HCT116 (cell line): ENCODE data around the gene MLXIPL. TPM values are rescaled to one million over a fixed set of nuclear protein-coding genes. Genes with fewer than 3 reads are reported as not detected.
"Not testable (repeated sequence)": the region's sequence is repeated elsewhere in the genome, so short reads cannot be mapped to it uniquely, and the experiment has no call there.

Source experiments
- ATAC-seq: fragments of 200-7000 bp; cut with Tn5 transposase; 2 replicates; pipeline ENCODE4 v1.9.1; 2020; ENCODE audit warnings: mild to moderate bottlenecking, moderate library complexity
- BruUV-seq: library from RNA; stranded (reverse); fragments of 400-500 nt; replicated peaks from 2 replicates; lab custom pipeline; 2021; lab: Mats Ljungman, UMichigan
- CTCF ChIA-PET: fragments of 300-600 bp; sonication (Branson Sonifier 250); formaldehyde crosslinking; loops from one replicate; lab custom pipeline; 2021; ENCODE audit warnings: antibody characterized with exemption; lab: Charles Lee
- POLR2A ChIA-PET: fragments of 300-600, 350-600 bp; sonication (Branson Sonifier 250); formaldehyde crosslinking; loops from one replicate; lab custom pipeline; 2021; ENCODE audit warnings: antibody characterized with exemption; lab: Charles Lee
- RAD21 ChIA-PET, 2 experiments: fragments of 300-600 bp; sonication (Branson Sonifier 250); formaldehyde crosslinking; loops; one replicate each; lab custom pipeline; 2023; ENCODE audit warnings: low total read pairs in 2 of 2; ENCODE audit not compliant: uncharacterized antibody in 2 of 2, unreplicated experiment in 2 of 2, low non-redundant PET in 1 of 2; lab: Charles Lee
- DNase-seq: peaks from one replicate; pipeline ENCODE4 v3.0.0-alpha.2; 2010; ENCODE audit warnings: low read depth, low spot score
- H2AFZ ChIP-seq: fragments of 200-600 bp; shearing (Covaris generic), sonication (generic); 2 replicates; pipeline ENCODE4 v1.6.1; 2017; ENCODE audit warnings: low read depth, mixed run types, mixed read lengths, antibody characterized with exemption, low read length; ENCODE audit not compliant: poor library complexity, severe bottlenecking
- H3K27ac ChIP-seq: 2 replicates; pipeline ENCODE4 v1.5.1; 2012; ENCODE audit warnings: low read depth, low read length
- H3K27me3 ChIP-seq: fragments of 200-600 bp; sonication (generic); 2 replicates; pipeline ENCODE4 v1.6.1; 2016; ENCODE audit warnings: mixed run types, low read length, mixed read lengths; ENCODE audit not compliant: insufficient read depth
- H3K36me3 ChIP-seq, 2 experiments: fragments of 200-500 bp in 1 of 2; fragments of 200-600 bp in 1 of 2; sonication (Bioruptor generic) in 1 of 2; sonication (generic) in 1 of 2; 2 replicates each; pipeline versions ENCODE4 v1.5.1 to v1.6.1; 2014 to 2016; ENCODE audit warnings: low read length in 2 of 2, inconsistent platforms in 1 of 2, mixed read lengths in 1 of 2, mixed run types in 1 of 2; ENCODE audit not compliant: insufficient read depth in 2 of 2, control insufficient read depth in 1 of 2
- H3K4me1 ChIP-seq, 2 experiments: fragments of 200-600 bp in 1 of 2; sonication (generic) in 1 of 2; 2 replicates each; pipeline versions ENCODE4 v1.5.1 to v1.6.1; 2012 to 2017; ENCODE audit warnings: low read length in 2 of 2, inconsistent platforms in 1 of 2, mild to moderate bottlenecking in 1 of 2, mixed read lengths in 1 of 2, mixed run types in 1 of 2, moderate library complexity in 1 of 2; ENCODE audit not compliant: insufficient read depth in 2 of 2, control insufficient read depth in 1 of 2
- H3K4me2 ChIP-seq: fragments of 200-600 bp; sonication (generic); 2 replicates; pipeline ENCODE4 v1.6.1; 2017; ENCODE audit warnings: mixed run types, low read length, mixed read lengths
- H3K4me3 ChIP-seq, 2 experiments: fragments of 200-600 bp in 1 of 2; sonication (generic) in 1 of 2; replicated peaks in 1 of 2; 2 replicates each; pipeline ENCODE4 v1.5.1; 2011 to 2016; ENCODE audit warnings: low read length in 2 of 2, control low read depth in 1 of 2, low read depth in 1 of 2, mild to moderate bottlenecking in 1 of 2, mixed read lengths in 1 of 2, mixed run types in 1 of 2
- H3K79me2 ChIP-seq: fragments of 200-600 bp; sonication (generic); 2 replicates; pipeline ENCODE4 v1.6.1; 2017; ENCODE audit warnings: mild to moderate bottlenecking, mixed run types, low read length, moderate library complexity, mixed read lengths; ENCODE audit not compliant: insufficient read depth
- H3K9ac ChIP-seq: fragments of 200-600 bp; sonication (generic); 2 replicates; pipeline ENCODE4 v1.6.1; 2016; ENCODE audit warnings: low read length, mixed read lengths
- H3K9me2 ChIP-seq: fragments of 200-600 bp; sonication (generic), shearing (Covaris generic); 2 replicates; pipeline ENCODE4 v1.6.1; 2017; ENCODE audit warnings: mixed run types, mild to moderate bottlenecking, moderate library complexity; ENCODE audit not compliant: insufficient read depth
- H3K9me3 ChIP-seq, 2 experiments: fragments of 200-500 bp in 1 of 2; fragments of 200-600 bp in 1 of 2; sonication (Bioruptor generic) in 1 of 2; sonication (generic) in 1 of 2; 2 replicates each; pipeline ENCODE4 v1.6.1; 2014 to 2017; ENCODE audit warnings: low read length in 2 of 2, mixed read lengths in 2 of 2, inconsistent platforms in 1 of 2, low read depth in 1 of 2, mild to moderate bottlenecking in 1 of 2, mixed run types in 1 of 2, moderate library complexity in 1 of 2; ENCODE audit not compliant: control insufficient read depth in 1 of 2, insufficient read depth in 1 of 2
- H4K20me1 ChIP-seq: fragments of 200-600 bp; sonication (generic), shearing (Covaris generic); 2 replicates; pipeline ENCODE4 v1.6.1; 2017; ENCODE audit warnings: mixed run types, mild to moderate bottlenecking, moderate library complexity; ENCODE audit not compliant: insufficient read depth
- CBX3 ChIP-seq: IDR thresholded peaks from 2 replicates; pipeline ENCODE4 v1.6.1; 2012; ENCODE audit warnings: low read depth
- EZH2 ChIP-seq: fragments of 200-600 bp; sonication (generic); IDR thresholded peaks from 2 replicates; pipeline ENCODE4 v1.6.1; 2017; ENCODE audit warnings: antibody characterized with exemption, mixed run types
- EZH2phosphoT487 ChIP-seq: fragments of 200-600 bp; IDR thresholded peaks from 2 replicates; pipeline ENCODE4 v1.6.1; 2018; ENCODE audit warnings: antibody characterized with exemption, borderline replicate concordance
- JUND ChIP-seq: IDR thresholded peaks from 2 replicates; pipeline ENCODE4 v1.6.1; 2012
- MAX ChIP-seq: IDR thresholded peaks from 2 replicates; pipeline ENCODE4 v1.6.1; 2012
- POLR2A ChIP-seq: IDR thresholded peaks from 2 replicates; pipeline ENCODE4 v1.7.0; 2011; ENCODE audit warnings: borderline replicate concordance; ENCODE audit not compliant: insufficient read depth, insufficient read length; ENCODE audit errors: extremely low read depth
- TCF7L2 ChIP-seq: IDR thresholded peaks from 2 replicates; pipeline ENCODE4 v1.7.0; 2011; ENCODE audit warnings: borderline replicate concordance, inconsistent platforms; ENCODE audit not compliant: insufficient read depth, insufficient read length; ENCODE audit errors: extremely low read depth
- YY1 ChIP-seq: IDR thresholded peaks from 2 replicates; pipeline ENCODE4 v1.6.1; 2011; ENCODE audit warnings: low read length, low read depth, moderate library complexity, mild to moderate bottlenecking; ENCODE audit not compliant: insufficient replicate concordance; ENCODE audit errors: extremely low read depth
- ZNF274 ChIP-seq: fragments of 200-500 bp; sonication (Bioruptor generic); IDR thresholded peaks from 2 replicates; pipeline ENCODE4 v1.6.1; 2014; ENCODE audit warnings: mild to moderate bottlenecking, low read depth, low read length, inconsistent platforms
- intact Hi-C: fragments of 100-400 bp; cut with micrococcal nuclease; formaldehyde crosslinking; loops from 2 replicates; pipeline ENCODE4 v1.10.0; 2022
- total RNA-seq: library from RNA; stranded (reverse); gene quantifications from one replicate; pipeline ENCODE4 v1.2.1, GENCODE V29; 2021; ENCODE audit not compliant: unreplicated experiment

MLXIPL gene
- total RNA-seq, 1 experiment from 2014 or later = 79.4 TPM

GRCh38 chr7:73566431-73566830, 57.9 kb downstream of the MLXIPL start:
- intact Hi-C loops, H3K79me2 ChIP-seq, BruUV-seq, H3K9me2 ChIP-seq, H3K4me3 ChIP-seq, ATAC-seq, H2AFZ ChIP-seq, H3K9me3 ChIP-seq, H3K27me3 ChIP-seq, H3K9ac ChIP-seq, CTCF ChIA-PET, DNase-seq, H3K4me2 ChIP-seq, H4K20me1 ChIP-seq, H3K27ac ChIP-seq: not testable (repeated sequence)
- peaks cover 19 to 22% of the 10 kb centered on the region in 2 experiments; a peak in 2 of 4 replicates for H3K36me3 ChIP-seq
- H3K4me1 ChIP-seq = peaks cover 6 to 12% of the 10 kb centered on the region in 2 experiments
- ChIA-PET POLR2A (interaction anchor here (0.9 to 4.3 kb wide), 2 partner anchors 10 to 12 kb away, joined by 3 to 18 read pairs; partner anchors contain the start of gene TBL2), RAD21 (interaction anchor here in 1 of 2 experiments (0.7 kb wide), 1 partner anchor 12 kb away, joined by 3 read pairs; the partner anchor contains the start of gene TBL2)

- intact Hi-C loops = no loop called here
- Histone ChIP-seq H3K36me3 (peaks cover 13 to 17% of the 10 kb centered on the region in 2 experiments; a peak in 2 of 4 replicates), H4K20me1 (no peaks in the 10 kb centered on the region), H3K4me2 (no peak overlapping the region), H2AFZ (no peak overlapping the region), H3K9me3 (no peaks in the 10 kb centered on the region), H3K4me3 (no peak overlapping the region), H3K79me2 (no peaks in the 10 kb centered on the region), H3K9me2 (no peaks in the 10 kb centered on the region), H3K27me3 (no peaks in the 10 kb centered on the region), H3K9ac (no peak overlapping the region), H3K27ac (no peak overlapping the region), H3K4me1 (peaks cover 6 to 12% of the 10 kb centered on the region in 2 experiments)
- TF ChIP-seq CBX3 = no peak
- TF ChIP-seq EZH2phosphoT487 = no peak
- TF ChIP-seq ZNF274 = no peak
- TF ChIP-seq EZH2 = no peak
- no peak for TF ChIP-seq POLR2A
- no peak for TF ChIP-seq JUND
- TF ChIP-seq MAX = no peak
- no peak for TF ChIP-seq TCF7L2
- TF ChIP-seq YY1 = no peak
- ATAC-seq (no peak), DNase-seq (no peak)
- ChIA-PET RAD21 (interaction anchor here in 1 of 2 experiments (0.7 kb wide), 1 partner anchor 12 kb away, joined by 3 read pairs; the partner anchor contains the start of gene TBL2), CTCF (no interaction called here), POLR2A (interaction anchor here (0.9 to 4.3 kb wide), 2 partner anchors 9 to 12 kb away, joined by 3 to 18 read pairs; partner anchors contain the start of gene TBL2)
- no TSS peak for BruUV-seq
Observed at GRCh38 chr7:73565675-73566340, 58.5 kb downstream of the MLXIPL start.
